CD14-positive monocyte (primary cell): ENCODE data around the gene APCDD1. TPM values are rescaled to one million over a fixed set of nuclear protein-coding genes. Genes with fewer than 3 reads are reported as not detected.
A peak's percentile ranks its signal among the peaks of the same experiment; 100 is the strongest.

ENCODE experiments used
- DNase-seq, 3 donors: peaks; one replicate each; pipeline ENCODE4 v3.0.0-alpha.2; 2011 to 2022
- H2AFZ ChIP-seq: 2 replicates; pipeline ENCODE4 v1.6.0; 2012; ENCODE audit warnings: mild to moderate bottlenecking, low read depth, low read length, inconsistent platforms; ENCODE audit not compliant: insufficient read depth, poor library complexity, severe bottlenecking
- H3K27ac ChIP-seq, 2 donors: 1 replicate in 1 of 2; 2 replicates in 1 of 2; pipeline ENCODE4 v1.5.1; 2012 to 2013; ENCODE audit warnings: low read length in 2 of 2, control low read depth in 1 of 2, inconsistent platforms in 1 of 2, low read depth in 1 of 2, mild to moderate bottlenecking in 1 of 2
- H3K27me3 ChIP-seq, 2 donors: one replicate each; pipeline versions ENCODE4 v1.6.0 to v1.6.1; 2011 to 2013; ENCODE audit warnings: low read length in 2 of 2; ENCODE audit not compliant: control insufficient read depth in 2 of 2, insufficient read depth in 2 of 2
- H3K36me3 ChIP-seq, 2 donors: replicated peaks in 1 of 2; 1 replicate in 1 of 2; 2 replicates in 1 of 2; pipeline versions ENCODE4 v1.5.1 to v1.6.1; 2012 to 2013; ENCODE audit warnings: low read length in 2 of 2, control low read depth in 1 of 2, inconsistent platforms in 1 of 2, mild to moderate bottlenecking in 1 of 2; ENCODE audit not compliant: insufficient read depth in 2 of 2, control insufficient read depth in 1 of 2
- H3K4me1 ChIP-seq, 2 donors: 1 replicate in 1 of 2; 2 replicates in 1 of 2; pipeline versions ENCODE4 v1.5.1 to v1.6.1; 2012 to 2013; ENCODE audit warnings: low read length in 2 of 2, control low read depth in 1 of 2, inconsistent platforms in 1 of 2, mild to moderate bottlenecking in 1 of 2, moderate library complexity in 1 of 2; ENCODE audit not compliant: insufficient read depth in 2 of 2, control insufficient read depth in 1 of 2
- H3K4me2 ChIP-seq: replicated peaks from 2 replicates; pipeline ENCODE3; 2012; ENCODE audit warnings: low read length, moderate library complexity, mild to moderate bottlenecking; ENCODE audit not compliant: poor library complexity, severe bottlenecking; ENCODE audit errors: extremely low read depth
- H3K4me3 ChIP-seq, 3 experiments: fragments of 200-600 bp in 1 of 3; sonication (generic) in 1 of 3; replicated peaks in 1 of 3; 1 replicate in 2 of 3; 2 replicates in 1 of 3; pipeline ENCODE4 v1.5.1; 2011 to 2013; ENCODE audit warnings: low read length in 3 of 3, mild to moderate bottlenecking in 3 of 3, control low read depth in 2 of 3, low read depth in 2 of 3, inconsistent platforms in 1 of 3, moderate library complexity in 1 of 3
- H3K79me2 ChIP-seq: 2 replicates; pipeline ENCODE4 v1.6.0; 2012; ENCODE audit warnings: mild to moderate bottlenecking, control low read depth, inconsistent platforms, low read length, moderate library complexity; ENCODE audit not compliant: insufficient read depth
- H3K9ac ChIP-seq: 2 replicates; pipeline ENCODE4 v1.6.0; 2017; ENCODE audit warnings: low read length, mild to moderate bottlenecking; ENCODE audit not compliant: insufficient read depth, poor library complexity, severe bottlenecking
- H3K9me3 ChIP-seq, 2 donors: replicated peaks in 1 of 2; 1 replicate in 1 of 2; 2 replicates in 1 of 2; pipeline versions ENCODE4 v1.5.1 to v1.6.1; 2012 to 2013; ENCODE audit warnings: low read length in 2 of 2, control low read depth in 1 of 2; ENCODE audit not compliant: control insufficient read depth in 1 of 2, insufficient read depth in 1 of 2
- H4K20me1 ChIP-seq: 2 replicates; pipeline ENCODE4 v1.6.0; 2012; ENCODE audit warnings: mild to moderate bottlenecking, low read length, control low read depth, moderate library complexity; ENCODE audit not compliant: insufficient read depth
- H3K27ac Mint-ChIP-seq, 7 donors: one replicate each; pipeline ENCODE4 v1.8.0; 2020; ENCODE audit warnings: mild to moderate bottlenecking in 7 of 7, mixed read lengths in 7 of 7, moderate library complexity in 6 of 7, inconsistent platforms in 2 of 7
- H3K27me3 Mint-ChIP-seq, 3 donors: one replicate each; pipeline ENCODE4 v1.8.0; 2021 to 2022; ENCODE audit warnings: low read depth in 3 of 3, mild to moderate bottlenecking in 3 of 3, mixed read lengths in 3 of 3, moderate library complexity in 3 of 3, inconsistent platforms in 1 of 3
- H3K36me3 Mint-ChIP-seq, 2 donors: one replicate each; pipeline ENCODE4 v1.8.0; 2020; ENCODE audit warnings: mixed read lengths in 2 of 2, inconsistent platforms in 1 of 2, mild to moderate bottlenecking in 1 of 2
- H3K4me1 Mint-ChIP-seq: one replicate; pipeline ENCODE4 v1.8.0; 2020; ENCODE audit warnings: mild to moderate bottlenecking, mixed read lengths
- H3K4me3 Mint-ChIP-seq, 2 donors: one replicate each; pipeline ENCODE4 v1.8.0; 2020; ENCODE audit warnings: mild to moderate bottlenecking in 2 of 2, mixed read lengths in 2 of 2, moderate library complexity in 1 of 2
- H3K9me3 Mint-ChIP-seq, 7 donors: one replicate each; pipeline ENCODE4 v1.8.0; 2020 to 2022; ENCODE audit warnings: mixed read lengths in 7 of 7, mild to moderate bottlenecking in 6 of 7, moderate library complexity in 6 of 7, inconsistent platforms in 2 of 7
- CTCF ChIP-seq: fragments of 200-600 bp; IDR thresholded peaks from one replicate; pipeline ENCODE4 v1.8.0; 2022; ENCODE audit warnings: antibody characterized with exemption, mild to moderate bottlenecking
- WGBS: methylation state at CpG from one replicate; pipeline ENCODE4 v1.1.5; 2013; ENCODE audit warnings: missing lambda C conversion rate; ENCODE audit not compliant: insufficient coverage; 5-methylcytosine and 5-hydroxymethylcytosine counted together
- intact Hi-C, 2 donors: fragments of 100-400 bp; cut with micrococcal nuclease; formaldehyde crosslinking; loops; one replicate each; pipeline versions ENCODE4 v1.15.0 to v1.15.1; 2023
- polyA plus RNA-seq, 3 donors: library from polyadenylated mRNA; depleted of rRNA in 1 of 3; unstranded in 2 of 3; stranded (reverse) in 1 of 3; fragments of 300-500 nt in 2 of 3; fragments of >200 nt in 1 of 3; fragmentation: Illumina TruSeq in 2 of 3; gene quantifications; 1 replicate in 2 of 3; 2 replicates in 1 of 3; pipeline ENCODE4 v1.2.3, GENCODE V29; 2012 to 2021

APCDD1 gene
- polyA plus RNA-seq, 3 donors: 1.2 to 4.8 (median 1.6) TPM

- TF ChIP-seq CTCF: no peak
- peaks cover 34 to 67% of the 10 kb centered on the region in 2 donors for H3K27me3 ChIP-seq
Observed at GRCh38 chr18:10456718-10457117, 2.3 kb downstream of the APCDD1 start.

GRCh38 chr18:10457128-10457527 lies 2.7 kb downstream of the APCDD1 start:
- Histone ChIP-seq H3K9ac (no peak overlapping the region), H3K79me2 (no peaks in the 10 kb centered on the region), H3K4me3 (no peak overlapping the region), H3K27me3 (peaks cover 34 to 63% of the 10 kb centered on the region in 2 donors), H3K27ac (no peak overlapping the region), H2AFZ (no peak overlapping the region), H3K9me3 (no peaks in the 10 kb centered on the region), H3K4me1 (peaks cover 12 to 13% of the 10 kb centered on the region in 2 donors), H3K36me3 (no peaks in the 10 kb centered on the region), H3K4me2 (no peak overlapping the region), H4K20me1 (no peaks in the 10 kb centered on the region)
- intact Hi-C loops: no loop called here
- Mint-ChIP-seq H3K9me3 (peaks cover 0 to 9% (median 2%) of the 10 kb centered on the region in 7 donors), H3K27me3 (peaks cover 53 to 65% (median 56%) of the 10 kb centered on the region in 3 donors), H3K4me1 (peaks cover 16% of the 10 kb centered on the region), H3K4me3 (peak overlapping the region in 1 of 2 donors; percentile 36), H3K36me3 (peaks cover 3 to 13% of the 10 kb centered on the region in 2 donors), H3K27ac (no peak overlapping the region)
- no peak for DNase-seq
- no peak for TF ChIP-seq CTCF
- WGBS: no CpG with 5 or more reads among the region's 2 CpGs

More at GRCh38 chr18:10456718-10457117, 2.3 kb downstream of the APCDD1 start:
- no peaks in the 10 kb centered on the region for H3K36me3 ChIP-seq
- no peak overlapping the region for H3K4me3 ChIP-seq
- peaks cover 3 to 13% of the 10 kb centered on the region in 2 donors for H3K36me3 Mint-ChIP-seq
- no peak overlapping the region for H2AFZ ChIP-seq
- no peak overlapping the region for H3K4me2 ChIP-seq
- no peak overlapping the region for H3K27ac ChIP-seq
- H3K9ac ChIP-seq: no peak overlapping the region
- intact Hi-C loops: no loop called here
- no peak overlapping the region for H3K27ac Mint-ChIP-seq
- no peaks in the 10 kb centered on the region for H3K79me2 ChIP-seq
- peaks cover 12 to 13% of the 10 kb centered on the region in 2 donors for H3K4me1 ChIP-seq
- DNase-seq: no peak
- H3K4me1 Mint-ChIP-seq: peaks cover 16% of the 10 kb centered on the region
- peaks cover 56 to 69% (median 59%) of the 10 kb centered on the region in 3 donors for H3K27me3 Mint-ChIP-seq
- H4K20me1 ChIP-seq: no peaks in the 10 kb centered on the region
- peak overlapping the region in 1 of 2 donors; percentile 94 for H3K4me3 Mint-ChIP-seq
- no peaks in the 10 kb centered on the region for H3K9me3 ChIP-seq
- 94% methylated on average over 2 of the region's 4 CpGs for WGBS
- H3K9me3 Mint-ChIP-seq: peaks cover 0 to 11% (median 3%) of the 10 kb centered on the region in 7 donors
